ENCODE data around the gene CCT2.

The CCT2 gene

GRCh38 chr12:69645031-69645430, 59.8 kb downstream of the CCT2 start:
- TF ChIP-seq, protein P1, sequence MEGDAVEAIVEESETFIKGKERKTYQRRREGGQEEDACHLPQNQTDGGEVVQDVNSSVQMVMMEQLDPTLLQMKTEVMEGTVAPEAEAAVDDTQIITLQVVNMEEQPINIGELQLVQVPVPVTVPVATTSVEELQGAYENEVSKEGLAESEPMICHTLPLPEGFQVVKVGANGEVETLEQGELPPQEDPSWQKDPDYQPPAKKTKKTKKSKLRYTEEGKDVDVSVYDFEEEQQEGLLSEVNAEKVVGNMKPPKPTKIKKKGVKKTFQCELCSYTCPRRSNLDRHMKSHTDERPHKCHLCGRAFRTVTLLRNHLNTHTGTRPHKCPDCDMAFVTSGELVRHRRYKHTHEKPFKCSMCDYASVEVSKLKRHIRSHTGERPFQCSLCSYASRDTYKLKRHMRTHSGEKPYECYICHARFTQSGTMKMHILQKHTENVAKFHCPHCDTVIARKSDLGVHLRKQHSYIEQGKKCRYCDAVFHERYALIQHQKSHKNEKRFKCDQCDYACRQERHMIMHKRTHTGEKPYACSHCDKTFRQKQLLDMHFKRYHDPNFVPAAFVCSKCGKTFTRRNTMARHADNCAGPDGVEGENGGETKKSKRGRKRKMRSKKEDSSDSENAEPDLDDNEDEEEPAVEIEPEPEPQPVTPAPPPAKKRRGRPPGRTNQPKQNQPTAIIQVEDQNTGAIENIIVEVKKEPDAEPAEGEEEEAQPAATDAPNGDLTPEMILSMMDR (IDR thresholded peaks at IDR 0.05; ENCODE audit: unreplicated experiment in 3 of 3) = no peak
- no peaks in the 10 kb centered on the region for H3K9me3 Mint-ChIP-seq
- no peak overlapping the region for H3K27ac Mint-ChIP-seq
- H3K36me3 Mint-ChIP-seq (ENCODE audit: low read depth) = no peaks in the 10 kb centered on the region
- H3K4me1 Mint-ChIP-seq = peaks cover 5% of the 10 kb centered on the region
- H3K4me3 Mint-ChIP-seq = no peak overlapping the region
- peaks cover 11% of the 10 kb centered on the region for H3K27me3 Mint-ChIP-seq (ENCODE audit: low read depth)

GRCh38 chr12:69647178-69647577, 61.9 kb downstream of the CCT2 start:
- Mint-ChIP-seq H3K27me3 (ENCODE audit: low read depth) (peaks cover 11% of the 10 kb centered on the region), H3K4me1 (peaks cover 5% of the 10 kb centered on the region)

DNA sequence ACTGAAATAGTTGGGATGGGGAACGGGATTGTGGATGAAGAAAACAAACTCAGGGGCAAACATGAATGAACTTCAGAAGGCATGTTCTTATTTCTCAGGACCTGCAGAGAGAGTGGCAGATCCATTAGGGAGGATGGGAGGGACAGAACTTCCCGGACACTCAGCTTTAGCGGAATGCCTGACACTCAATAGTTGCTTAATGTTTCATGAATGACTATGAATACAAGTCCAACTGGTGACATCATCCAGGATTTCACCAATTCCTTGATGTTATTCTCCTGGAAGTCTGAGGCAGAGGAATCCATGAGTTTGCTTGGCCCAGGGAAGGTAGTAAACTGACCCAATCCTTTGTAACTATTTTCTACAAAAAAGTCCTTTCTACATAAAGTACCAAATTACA, 63.2 kb downstream of the CCT2 start:
- Mint-ChIP-seq H3K27me3 (ENCODE audit: low read depth) (peaks cover 8% of the 10 kb centered on the region), H3K9me3 (no peaks in the 10 kb centered on the region), H3K36me3 (ENCODE audit: low read depth) (no peaks in the 10 kb centered on the region), H3K27ac (no peak overlapping the region), H3K4me1 (peaks cover 5% of the 10 kb centered on the region), H3K4me3 (no peak overlapping the region)
- TF ChIP-seq, protein P1 (IDR thresholded peaks at IDR 0.05; ENCODE audit: unreplicated experiment in 3 of 3) = no peak

More at GRCh38 chr12:69647178-69647577, 61.9 kb downstream of the CCT2 start:
- H3K9me3 Mint-ChIP-seq = no peaks in the 10 kb centered on the region
- TF ChIP-seq, protein P1 (IDR thresholded peaks at IDR 0.05; ENCODE audit: unreplicated experiment in 3 of 3) = no peak
- no peak overlapping the region for H3K4me3 Mint-ChIP-seq
- no peaks in the 10 kb centered on the region for H3K36me3 Mint-ChIP-seq (ENCODE audit: low read depth)
- H3K27ac Mint-ChIP-seq = no peak overlapping the region

- no peak overlapping the region for H3K4me3 Mint-ChIP-seq
- no peaks in the 10 kb centered on the region for H3K9me3 Mint-ChIP-seq
- peaks cover 5% of the 10 kb centered on the region for H3K4me1 Mint-ChIP-seq
- TF ChIP-seq, protein P1 (IDR thresholded peaks at IDR 0.05; ENCODE audit: unreplicated experiment in 3 of 3) = no peak
- no peak overlapping the region for H3K27ac Mint-ChIP-seq
- H3K36me3 Mint-ChIP-seq (ENCODE audit: low read depth) = no peaks in the 10 kb centered on the region
- peaks cover 8% of the 10 kb centered on the region for H3K27me3 Mint-ChIP-seq (ENCODE audit: low read depth)
Observed at GRCh38 chr12:69649529-69649928, 64.3 kb downstream of the CCT2 start.

All from nephron (organoid).